CD4-positive, alpha-beta T cell treated with Interleukin-15 for 4 hours (primary cell): ENCODE results near the gene SOCS1.

Source experiments
- DNase-seq: peaks from one replicate; pipeline ENCODE4 v3.0.0-alpha.2; 2020; ENCODE audit warnings: low spot score

The SOCS1 gene

GRCh38 chr16:11260596-11260966 lies 4.6 kb upstream of the SOCS1 start:
- no peak for DNase-seq

- no peak for DNase-seq
Observed at GRCh38 chr16:11259655-11260595, 3.9 kb upstream of the SOCS1 start.

- peak; percentile 53 for DNase-seq
Observed at GRCh38 chr16:11258553-11259492, 2.8 kb upstream of the SOCS1 start.

GRCh38 chr16:11257131-11257938 lies 1.3 kb upstream of the SOCS1 start:
- peak; percentile 68 for DNase-seq

- no peak for DNase-seq
Observed at GRCh38 chr16:11256661-11257130, 692 bp upstream of the SOCS1 start.

GRCh38 chr16:11254913-11255736 lies 879 bp downstream of the SOCS1 start:
- DNase-seq: peak; percentile 61

GRCh38 chr16:11253995-11254912 lies 1.8 kb downstream of the SOCS1 start:
- no peak for DNase-seq

GRCh38 chr16:11253009-11253994 lies 2.7 kb downstream of the SOCS1 start:
- DNase-seq: peak; percentile 60

GRCh38 chr16:11252482-11252931 lies 3.5 kb downstream of the SOCS1 start:
- DNase-seq: no peak

- DNase-seq: peak; percentile 88
Observed at GRCh38 chr16:11251525-11252481, 4.2 kb downstream of the SOCS1 start.

- DNase-seq: no peak
Observed at GRCh38 chr16:11250786-11251524, 5.0 kb downstream of the SOCS1 start.

- DNase-seq: no peak
Observed at GRCh38 chr16:11250091-11250785, 5.8 kb downstream of the SOCS1 start.

GRCh38 chr16:11249233-11250061 lies 6.6 kb downstream of the SOCS1 start:
- no peak for DNase-seq

- no peak for DNase-seq
Observed at GRCh38 chr16:11248133-11248532, 7.9 kb downstream of the SOCS1 start.

GRCh38 chr16:11245988-11246387 lies 10.0 kb downstream of the SOCS1 start:
- DNase-seq: no peak
